Activated naive CD8-positive, alpha-beta T cell treated with anti-CD3 and anti-CD28 coated beads for 36 hours (primary cell): ENCODE results near the gene ARHGEF16. TPM values are rescaled to one million over a fixed set of nuclear protein-coding genes. Genes with fewer than 3 reads are reported as not detected.

Experiments used
- DNase-seq: peaks from one replicate; pipeline ENCODE4 v3.0.0; 2021
- H3K27ac Mint-ChIP-seq: one replicate; pipeline ENCODE4 v1.8.0; 2022; ENCODE audit warnings: mild to moderate bottlenecking, moderate library complexity, mixed read lengths
- H3K27me3 Mint-ChIP-seq: one replicate; pipeline ENCODE4 v1.8.0; 2022; ENCODE audit warnings: mild to moderate bottlenecking, mixed read lengths
- H3K36me3 Mint-ChIP-seq: one replicate; pipeline ENCODE4 v1.8.0; 2021; ENCODE audit warnings: mild to moderate bottlenecking, mixed read lengths
- H3K4me1 Mint-ChIP-seq: one replicate; pipeline ENCODE4 v1.8.0; 2021; ENCODE audit warnings: mixed read lengths
- H3K4me3 Mint-ChIP-seq: one replicate; pipeline ENCODE4 v1.8.0; 2022; ENCODE audit warnings: mild to moderate bottlenecking, moderate library complexity, mixed read lengths
- H3K9me3 Mint-ChIP-seq: one replicate; pipeline ENCODE4 v1.8.0; 2022; ENCODE audit warnings: mixed read lengths
- total RNA-seq, 2 experiments: library from RNA; stranded (reverse); gene quantifications; one replicate each; pipeline ENCODE4 v1.2.3, GENCODE V29; 2021

The ARHGEF16 gene
- total RNA-seq, 2 experiments from 2014 or later = 0.12 TPM; not detected in 1

DNA sequence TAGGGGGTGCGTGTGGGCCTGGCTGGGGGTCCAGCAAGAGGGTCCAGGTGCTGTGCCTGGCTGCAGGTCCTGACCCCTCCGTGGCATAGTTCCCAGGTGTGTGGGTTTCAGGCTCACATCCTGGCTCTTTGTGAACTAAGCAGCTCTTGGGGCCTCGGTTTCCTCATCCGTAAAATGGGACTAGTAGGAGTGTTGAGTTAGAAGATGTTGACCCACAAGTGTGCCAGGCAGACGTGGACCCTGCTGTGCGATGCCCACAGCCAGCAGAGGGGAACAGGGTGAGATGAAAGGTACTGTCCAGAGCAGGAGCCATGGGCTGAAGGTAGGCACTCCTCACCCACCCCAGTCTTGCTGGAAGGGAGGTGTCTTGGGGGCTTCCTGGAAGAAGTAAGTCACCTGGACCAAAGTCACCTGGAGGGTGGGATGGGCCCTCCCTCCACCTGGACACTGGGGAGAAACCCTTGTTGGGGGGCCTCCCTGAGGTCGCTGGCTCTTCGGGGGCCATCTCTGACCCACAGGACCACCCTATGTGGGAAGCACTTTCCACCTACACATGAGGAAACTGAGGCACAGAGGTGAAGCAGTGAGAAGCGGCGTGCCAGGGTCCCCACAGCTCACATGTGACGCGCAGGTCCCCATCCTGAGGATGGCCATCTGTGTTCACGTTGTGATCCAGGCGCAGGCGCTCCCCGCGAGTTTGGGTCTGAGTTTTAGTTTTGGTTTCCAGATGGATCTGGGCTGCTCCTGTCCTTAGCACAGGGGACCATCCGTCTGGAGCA is 1.4 kb downstream of the ARHGEF16 start:
- peaks cover 7% of the 10 kb centered on the region for H3K27me3 Mint-ChIP-seq
- peaks cover 2% of the 10 kb centered on the region for H3K4me1 Mint-ChIP-seq
- no peak overlapping the region for H3K4me3 Mint-ChIP-seq

DNA sequence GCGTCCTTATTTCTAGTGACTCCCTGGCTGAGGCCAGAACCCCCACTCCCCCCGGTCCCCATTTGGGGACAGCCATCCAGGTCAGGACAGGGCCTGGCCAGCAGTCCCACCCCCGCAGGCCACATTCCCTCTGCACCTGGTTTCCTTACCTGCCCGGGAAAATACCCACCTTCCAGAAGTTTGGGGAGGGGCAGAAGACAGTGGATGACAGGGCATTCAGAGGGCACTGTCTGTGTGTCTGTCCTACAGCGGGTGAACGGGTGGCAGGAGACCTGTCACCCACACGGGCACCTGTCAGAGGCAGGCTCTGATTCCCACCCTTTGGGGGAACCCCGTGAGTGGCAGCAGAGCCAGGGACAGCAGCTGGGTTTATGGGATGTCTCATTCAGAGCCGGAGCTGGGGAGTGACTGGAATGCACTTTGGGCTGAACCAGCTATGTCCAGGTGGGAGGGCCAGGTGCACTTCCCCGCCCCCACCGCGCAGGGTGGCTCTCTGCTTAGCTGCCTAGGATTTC is 2.0 kb downstream of the ARHGEF16 start:
- H3K4me1 Mint-ChIP-seq = peaks cover 2% of the 10 kb centered on the region
- no peak for DNase-seq
- H3K27me3 Mint-ChIP-seq = peaks cover 7% of the 10 kb centered on the region
- no peaks in the 10 kb centered on the region for H3K36me3 Mint-ChIP-seq
- H3K27ac Mint-ChIP-seq = no peak overlapping the region
- no peaks in the 10 kb centered on the region for H3K9me3 Mint-ChIP-seq
- no peak overlapping the region for H3K4me3 Mint-ChIP-seq

More for the DNA sequence above, 1.4 kb downstream of the ARHGEF16 start:
- DNase-seq = no peak
- Mint-ChIP-seq H3K36me3 (no peaks in the 10 kb centered on the region), H3K9me3 (no peaks in the 10 kb centered on the region), H3K27ac (no peak overlapping the region)

DNA sequence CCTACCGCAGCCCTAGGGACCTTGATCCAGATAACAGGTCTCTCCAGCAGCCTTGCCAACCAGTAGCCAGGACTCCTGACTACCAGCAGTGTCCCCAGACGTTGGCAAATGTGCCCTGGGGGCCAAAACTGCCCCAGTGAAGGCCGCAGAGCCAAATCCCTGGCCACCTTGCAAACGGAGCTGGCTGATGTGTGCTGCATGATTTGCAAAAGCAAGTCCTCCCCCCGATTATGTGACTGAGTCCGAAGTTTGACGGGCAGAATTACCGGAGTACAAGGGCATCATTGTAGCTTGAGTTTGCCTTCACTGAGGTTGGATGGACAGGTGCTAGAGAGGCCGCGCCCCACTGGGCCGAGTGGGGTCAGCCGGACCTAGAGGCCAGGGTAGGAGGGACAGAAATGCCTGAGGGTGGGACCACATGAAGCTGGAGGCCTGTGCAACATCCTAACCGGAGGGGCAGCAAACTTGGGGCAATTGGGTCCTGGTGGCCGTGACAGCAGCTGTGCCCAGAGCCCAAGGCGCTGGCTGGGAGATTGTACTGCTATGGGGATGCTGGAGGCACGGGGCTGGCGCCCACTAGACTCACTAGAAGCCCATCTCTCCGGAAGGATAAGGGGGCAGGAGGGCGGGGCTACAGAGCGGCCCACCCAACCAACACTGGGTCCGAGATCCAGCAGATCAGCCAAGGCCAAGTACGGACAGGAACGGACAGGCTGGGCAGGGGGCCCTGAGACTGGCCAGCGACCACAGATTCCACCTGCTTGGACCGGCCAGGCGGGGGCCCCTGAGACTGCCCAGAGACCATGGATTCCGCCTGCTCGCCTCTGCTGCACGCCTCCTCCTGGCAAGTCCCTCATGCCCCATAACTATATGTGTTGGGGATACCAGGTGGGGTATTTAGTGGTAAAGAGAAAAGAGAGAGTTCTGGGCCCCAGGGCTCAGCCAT is 2.8 kb downstream of the ARHGEF16 start:
- Mint-ChIP-seq H3K36me3 (no peaks in the 10 kb centered on the region), H3K9me3 (no peaks in the 10 kb centered on the region), H3K4me1 (peaks cover 2% of the 10 kb centered on the region), H3K27me3 (peaks cover 7% of the 10 kb centered on the region), H3K4me3 (no peak overlapping the region), H3K27ac (no peak overlapping the region)
- no peak for DNase-seq

DNA sequence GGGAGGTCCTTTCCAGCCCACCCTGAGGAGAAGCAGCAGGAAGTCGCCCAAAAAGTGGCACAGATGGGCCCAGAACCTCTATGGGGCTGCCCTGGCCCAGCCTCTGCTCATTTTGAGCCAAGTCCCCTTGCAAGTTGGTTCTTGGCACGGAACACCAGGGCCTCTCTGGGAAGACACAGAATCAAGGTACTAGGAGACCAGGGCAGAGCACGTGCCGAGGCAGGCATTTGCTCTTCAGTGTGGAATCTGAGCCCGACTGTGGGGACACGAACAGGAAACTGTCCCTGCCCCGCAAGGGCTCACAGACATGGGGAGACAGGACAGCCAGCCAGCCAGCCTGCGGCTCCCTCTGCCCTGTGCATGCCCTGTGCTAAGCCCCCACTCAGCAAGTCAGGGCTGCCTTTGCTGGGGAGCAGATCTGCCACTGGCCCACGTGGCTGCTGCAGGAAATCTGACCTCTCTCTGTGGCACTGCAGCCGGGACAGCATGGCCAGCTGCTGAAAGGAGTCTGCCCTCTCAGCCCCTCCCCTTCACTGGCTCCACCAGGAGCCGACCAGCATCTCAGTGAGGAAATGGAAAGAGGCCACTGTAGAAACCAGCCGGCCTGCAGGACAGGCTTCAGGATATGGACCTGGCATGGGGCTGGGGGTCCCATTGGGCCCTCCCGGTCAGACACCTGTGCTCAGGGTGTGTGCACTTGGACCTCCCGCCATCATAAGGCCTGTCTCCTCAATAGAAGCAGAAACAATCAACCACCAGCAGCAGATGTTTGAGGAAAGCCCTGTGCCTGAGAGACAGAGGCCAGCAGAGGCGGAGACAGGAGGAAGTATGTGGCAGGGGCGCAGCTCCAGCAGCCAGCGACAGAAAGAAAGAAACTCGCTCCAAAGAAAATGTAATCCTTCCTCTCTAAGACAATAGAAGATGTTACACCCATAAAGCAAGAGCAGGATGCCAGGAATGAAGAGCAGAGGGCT is 3.7 kb downstream of the ARHGEF16 start:
- peaks cover 5% of the 10 kb centered on the region for H3K27me3 Mint-ChIP-seq
- no peak overlapping the region for H3K4me3 Mint-ChIP-seq
- peaks cover 1% of the 10 kb centered on the region for H3K4me1 Mint-ChIP-seq
- no peaks in the 10 kb centered on the region for H3K9me3 Mint-ChIP-seq
- no peak for DNase-seq
- no peak overlapping the region for H3K27ac Mint-ChIP-seq
- H3K36me3 Mint-ChIP-seq = no peaks in the 10 kb centered on the region

DNA sequence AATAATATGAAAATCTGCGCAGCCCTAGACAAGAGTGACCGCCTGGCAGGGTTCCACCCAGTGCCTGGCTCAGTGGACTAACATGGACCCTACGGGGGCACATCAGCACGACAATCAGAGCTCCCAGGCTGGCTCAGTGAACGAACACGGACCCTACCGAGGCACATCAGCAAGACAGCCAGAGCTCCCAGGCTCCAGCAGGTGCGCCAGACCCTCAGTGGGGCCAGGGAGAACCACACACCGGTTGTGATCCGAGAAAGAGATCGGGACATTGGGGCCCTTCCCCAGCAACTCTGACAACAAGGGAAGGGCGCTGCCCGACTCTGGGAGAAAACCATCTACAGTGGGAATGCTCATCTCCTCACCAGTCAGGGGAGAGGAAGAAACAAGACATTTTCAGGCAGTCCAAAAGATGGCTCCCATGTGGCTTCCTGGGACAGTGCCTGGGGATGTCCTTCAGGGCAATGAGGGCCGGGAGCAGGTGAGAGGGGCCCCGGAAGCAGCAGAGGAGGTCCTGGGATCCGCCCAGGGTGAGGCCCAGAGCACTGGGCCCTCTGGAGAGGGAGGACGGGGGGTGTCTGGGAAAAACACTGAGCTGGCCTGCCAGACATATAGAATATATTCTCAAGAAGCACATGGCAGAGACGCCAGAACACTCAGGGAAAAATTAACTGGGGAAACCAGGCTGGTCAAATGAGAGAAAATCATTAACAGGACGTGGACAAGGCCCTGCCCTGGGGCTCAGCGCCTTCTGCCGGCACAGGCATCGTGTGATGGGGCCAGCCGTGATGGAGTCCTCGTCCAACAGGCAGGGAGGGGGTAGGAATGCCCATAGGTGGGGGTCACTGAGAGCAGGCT is 4.8 kb downstream of the ARHGEF16 start:
- Mint-ChIP-seq H3K9me3 (no peaks in the 10 kb centered on the region), H3K36me3 (no peaks in the 10 kb centered on the region), H3K4me3 (no peak overlapping the region), H3K27me3 (peaks cover 4% of the 10 kb centered on the region), H3K27ac (no peak overlapping the region), H3K4me1 (no peaks in the 10 kb centered on the region)
- DNase-seq = no peak

DNA sequence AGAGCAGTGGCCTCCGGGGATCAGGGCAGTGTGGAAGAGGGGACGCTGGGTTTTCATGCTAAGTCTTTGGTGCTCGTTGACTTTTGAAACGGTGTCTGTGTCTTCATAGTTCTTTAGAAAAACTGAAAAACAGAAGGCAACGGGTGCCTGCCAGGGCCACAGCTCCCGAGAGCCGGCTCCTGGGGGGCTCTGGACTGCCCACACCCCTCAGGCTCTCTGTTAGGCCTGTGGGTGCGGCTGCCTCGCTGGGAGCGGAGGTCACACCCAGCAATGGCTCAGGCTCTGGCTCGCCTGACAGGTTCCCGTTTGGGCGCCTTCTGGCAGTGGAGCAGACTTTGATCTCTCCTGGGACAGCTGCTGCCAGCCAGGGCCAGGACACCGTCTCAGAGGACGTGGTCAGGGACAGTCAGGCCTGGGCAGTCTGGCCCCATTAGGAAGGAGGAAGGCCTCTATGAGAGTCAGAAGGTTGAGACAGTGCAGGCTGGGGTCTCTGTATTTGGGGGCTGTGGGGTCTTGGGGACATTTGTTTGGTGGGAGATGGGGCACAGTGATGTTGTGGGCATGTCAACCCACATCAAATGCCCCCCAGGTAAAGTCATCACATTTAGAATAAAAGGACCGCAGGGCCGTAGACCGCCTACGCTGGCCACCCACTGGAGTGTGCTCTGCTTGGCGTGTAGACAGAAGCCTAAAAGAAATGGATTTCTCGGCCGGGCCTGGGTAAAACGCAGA is 5.6 kb downstream of the ARHGEF16 start:
- no peak for DNase-seq
- Mint-ChIP-seq H3K27ac (no peak overlapping the region), H3K36me3 (no peaks in the 10 kb centered on the region)

DNA sequence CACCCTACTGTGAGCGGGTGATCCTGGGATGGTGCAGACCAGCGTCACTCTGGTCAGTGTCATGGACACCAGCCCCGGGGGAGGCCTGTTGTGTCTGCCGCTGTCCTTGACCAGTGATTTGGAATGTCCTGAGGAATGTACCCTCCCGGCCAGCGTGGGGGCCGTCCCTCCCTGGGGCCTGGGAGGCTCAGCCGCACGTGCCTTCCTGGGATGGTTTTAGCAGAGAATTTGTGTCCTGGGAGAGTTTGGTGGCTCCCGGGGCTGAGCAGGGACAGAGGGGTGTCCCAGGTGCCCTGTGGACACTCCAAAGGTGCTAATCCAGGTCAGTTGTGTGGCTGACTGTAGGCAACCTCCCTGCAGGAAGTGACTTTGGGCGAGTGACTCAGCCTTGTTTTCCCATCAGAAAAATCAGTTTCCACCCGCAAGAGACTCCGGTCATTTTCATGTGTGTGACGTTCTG is 6.2 kb downstream of the ARHGEF16 start:
- H3K4me1 Mint-ChIP-seq = no peaks in the 10 kb centered on the region
- H3K27me3 Mint-ChIP-seq = peaks cover 1% of the 10 kb centered on the region
- no peaks in the 10 kb centered on the region for H3K36me3 Mint-ChIP-seq
- no peak for DNase-seq
- no peak overlapping the region for H3K27ac Mint-ChIP-seq
- no peaks in the 10 kb centered on the region for H3K9me3 Mint-ChIP-seq
- no peak overlapping the region for H3K4me3 Mint-ChIP-seq

More for the DNA sequence above, 5.6 kb downstream of the ARHGEF16 start:
- H3K27me3 Mint-ChIP-seq = peaks cover 4% of the 10 kb centered on the region
- no peaks in the 10 kb centered on the region for H3K9me3 Mint-ChIP-seq
- no peak overlapping the region for H3K4me3 Mint-ChIP-seq
- H3K4me1 Mint-ChIP-seq = no peaks in the 10 kb centered on the region

DNA sequence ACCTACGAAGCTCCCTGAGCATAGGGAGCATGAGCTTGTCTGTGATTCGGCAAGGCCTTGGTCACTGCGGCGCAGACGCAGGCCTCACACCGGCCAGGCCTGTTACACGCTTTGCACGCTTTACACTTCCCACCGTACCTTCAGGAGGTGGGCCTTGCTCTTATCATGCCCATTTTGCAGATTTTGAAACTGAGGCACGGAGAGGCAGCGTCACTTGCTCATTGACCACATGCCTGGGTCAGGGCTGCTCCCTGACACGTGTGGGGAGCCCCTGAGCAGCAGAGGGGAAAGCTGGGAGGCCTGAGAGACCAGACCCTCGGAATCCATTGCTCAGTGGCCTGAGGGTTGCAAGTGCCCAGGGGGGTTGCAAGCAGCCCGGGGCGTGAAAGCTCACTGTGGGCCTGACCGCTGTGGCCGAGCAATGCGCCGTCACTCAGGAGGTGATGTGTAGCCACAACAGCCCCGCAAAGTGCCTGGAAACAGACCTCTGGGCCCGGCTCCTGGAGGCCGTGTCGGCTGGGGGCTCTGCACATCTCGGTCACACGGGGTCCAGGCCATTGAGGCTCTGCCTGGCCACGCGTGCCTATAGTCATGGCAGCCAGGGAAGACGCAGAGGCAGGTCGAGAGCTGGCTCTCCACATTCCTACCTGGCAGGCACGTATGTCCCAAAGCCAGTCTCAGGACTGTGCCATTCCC is 6.9 kb downstream of the ARHGEF16 start:
- DNase-seq = no peak
- Mint-ChIP-seq H3K4me3 (no peak overlapping the region), H3K27me3 (no peaks in the 10 kb centered on the region), H3K4me1 (no peaks in the 10 kb centered on the region), H3K9me3 (no peaks in the 10 kb centered on the region), H3K27ac (no peak overlapping the region), H3K36me3 (no peaks in the 10 kb centered on the region)

DNA sequence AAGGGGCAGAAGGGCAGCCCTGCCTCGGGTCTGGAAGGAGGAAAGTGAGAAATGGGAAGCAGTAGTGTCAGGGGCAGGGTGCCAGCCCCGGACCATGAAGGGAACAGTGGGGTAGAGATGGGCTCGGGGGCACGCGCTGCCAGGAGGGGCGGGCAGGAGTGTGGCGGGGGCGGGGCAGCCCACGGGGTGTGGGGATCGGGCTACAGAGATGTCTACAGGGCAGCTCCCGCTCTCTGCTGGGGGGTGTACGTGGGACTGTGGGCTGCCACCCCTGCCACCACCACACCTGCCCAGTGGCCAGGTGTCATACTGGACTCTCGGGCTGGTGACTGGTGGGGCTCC is 7.4 kb downstream of the ARHGEF16 start:
- Mint-ChIP-seq H3K9me3 (no peaks in the 10 kb centered on the region), H3K36me3 (no peaks in the 10 kb centered on the region), H3K27ac (no peak overlapping the region), H3K4me3 (no peak overlapping the region), H3K4me1 (no peaks in the 10 kb centered on the region), H3K27me3 (no peaks in the 10 kb centered on the region)
- no peak for DNase-seq

DNA sequence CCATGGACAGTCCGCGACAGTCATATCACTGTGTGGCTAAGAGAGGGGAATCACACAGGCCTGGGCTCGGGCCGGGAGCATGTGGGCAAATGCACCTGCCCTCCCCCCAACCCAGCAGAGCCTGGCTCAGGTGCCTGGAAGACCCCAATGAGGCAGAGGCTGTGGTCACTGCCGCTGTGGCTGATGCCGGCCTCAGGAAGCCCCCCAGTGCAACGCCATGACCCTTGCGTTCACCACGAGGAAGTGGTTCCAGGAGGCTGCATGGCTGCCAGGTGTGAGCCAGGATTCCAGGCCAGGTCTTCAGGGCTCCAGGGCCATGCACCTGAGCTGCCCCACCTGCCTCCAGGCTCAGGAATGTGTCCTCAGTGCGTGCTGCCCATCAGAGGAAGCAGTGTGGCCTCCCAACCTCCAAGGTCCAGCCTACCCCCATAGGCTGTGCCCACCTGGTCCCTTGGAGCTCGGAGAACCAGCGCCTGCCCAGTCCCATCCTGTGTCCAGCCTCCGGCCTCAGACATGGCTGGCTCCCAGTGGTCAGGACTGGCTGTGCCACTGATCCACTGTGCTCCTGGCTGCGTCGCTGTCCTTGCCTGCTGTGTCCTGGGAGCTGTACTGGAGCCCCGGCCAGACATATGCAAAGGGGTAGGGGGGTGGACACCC is 8.0 kb downstream of the ARHGEF16 start:
- Mint-ChIP-seq H3K4me3 (no peak overlapping the region), H3K9me3 (no peaks in the 10 kb centered on the region), H3K27ac (no peak overlapping the region), H3K4me1 (no peaks in the 10 kb centered on the region), H3K27me3 (no peaks in the 10 kb centered on the region), H3K36me3 (no peaks in the 10 kb centered on the region)
- no peak for DNase-seq

DNA sequence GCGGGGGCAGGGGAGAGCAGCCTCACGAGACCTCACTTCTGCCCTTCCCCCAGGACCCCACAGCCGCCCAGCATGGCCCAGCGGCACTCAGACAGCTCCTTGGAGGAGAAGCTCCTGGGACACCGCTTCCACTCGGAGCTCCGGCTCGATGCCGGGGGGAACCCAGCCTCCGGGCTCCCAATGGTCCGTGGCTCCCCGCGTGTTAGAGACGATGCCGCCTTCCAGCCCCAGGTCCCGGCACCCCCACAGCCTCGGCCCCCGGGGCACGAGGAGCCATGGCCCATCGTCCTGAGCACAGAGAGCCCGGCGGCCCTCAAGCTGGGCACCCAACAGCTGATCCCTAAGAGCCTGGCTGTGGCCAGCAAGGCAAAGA is 8.5 kb downstream of the ARHGEF16 start:
- H3K36me3 Mint-ChIP-seq = no peaks in the 10 kb centered on the region
- no peaks in the 10 kb centered on the region for H3K9me3 Mint-ChIP-seq
- no peak overlapping the region for H3K27ac Mint-ChIP-seq
- H3K4me3 Mint-ChIP-seq = no peak overlapping the region
- H3K4me1 Mint-ChIP-seq = no peaks in the 10 kb centered on the region
- H3K27me3 Mint-ChIP-seq = no peaks in the 10 kb centered on the region
- no peak for DNase-seq

DNA sequence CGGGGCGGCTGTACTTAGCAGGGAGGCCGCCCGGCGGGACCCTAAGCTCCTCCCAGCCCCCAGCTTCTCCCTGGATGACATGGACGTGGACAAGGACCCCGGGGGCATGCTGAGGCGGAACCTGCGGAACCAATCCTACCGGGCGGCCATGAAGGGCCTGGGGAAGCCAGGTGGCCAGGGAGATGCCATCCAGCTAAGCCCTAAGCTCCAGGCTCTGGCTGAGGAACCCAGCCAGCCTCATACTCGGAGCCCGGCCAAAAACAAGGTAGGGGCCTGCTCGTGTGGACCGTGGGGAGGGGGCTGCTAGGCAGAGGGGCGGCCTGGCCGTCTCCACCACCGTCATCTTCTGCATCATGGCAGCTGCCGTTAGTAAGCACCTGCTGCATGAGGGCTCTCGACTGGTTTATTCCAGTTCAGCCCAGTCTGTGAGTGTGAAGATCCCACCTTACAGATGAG is 9.0 kb downstream of the ARHGEF16 start:
- DNase-seq = no peak
- H3K9me3 Mint-ChIP-seq = no peaks in the 10 kb centered on the region
- no peaks in the 10 kb centered on the region for H3K27me3 Mint-ChIP-seq
- no peak overlapping the region for H3K4me3 Mint-ChIP-seq
- H3K36me3 Mint-ChIP-seq = no peaks in the 10 kb centered on the region
- H3K4me1 Mint-ChIP-seq = no peaks in the 10 kb centered on the region
- no peak overlapping the region for H3K27ac Mint-ChIP-seq
